ENCODE results near the gene MLST8. TPM values are rescaled to one million over a fixed set of nuclear protein-coding genes. Genes with fewer than 3 reads are reported as not detected.

Gene MLST8
- total RNA-seq, 2 experiments from 2014 or later, result 89.5 to 92.3 TPM

DNA sequence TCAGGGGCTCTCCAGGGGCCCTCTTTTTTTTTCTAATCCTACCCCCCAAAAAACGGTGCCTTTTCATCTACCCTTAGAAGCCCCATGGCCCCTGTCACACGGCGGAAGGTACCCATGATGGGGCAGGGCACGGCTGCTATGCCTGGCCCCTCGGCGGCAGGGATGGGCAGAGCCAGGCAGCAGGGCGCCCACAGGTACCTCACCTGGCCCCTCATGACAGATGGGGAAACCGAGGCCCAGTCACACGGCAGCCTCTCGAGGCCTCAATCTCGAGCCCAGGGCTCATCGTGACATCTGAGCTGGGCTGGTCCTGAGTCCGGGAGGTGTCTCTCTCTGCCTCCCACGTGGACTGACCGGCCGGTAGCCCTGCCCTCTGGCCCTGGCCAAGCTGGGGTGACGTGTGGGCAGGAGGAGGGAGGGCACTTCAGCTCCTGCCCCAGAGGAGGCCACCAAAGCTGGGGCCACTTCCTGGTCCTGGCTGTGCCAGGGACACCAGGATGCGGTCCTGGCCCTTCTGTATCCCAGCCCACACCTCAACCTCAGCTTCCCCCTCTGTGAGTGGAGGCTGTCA lies 38.1 kb upstream of the MLST8 start:
- H3K4me1 Mint-ChIP-seq, result no peaks in the 10 kb centered on the region

DNA sequence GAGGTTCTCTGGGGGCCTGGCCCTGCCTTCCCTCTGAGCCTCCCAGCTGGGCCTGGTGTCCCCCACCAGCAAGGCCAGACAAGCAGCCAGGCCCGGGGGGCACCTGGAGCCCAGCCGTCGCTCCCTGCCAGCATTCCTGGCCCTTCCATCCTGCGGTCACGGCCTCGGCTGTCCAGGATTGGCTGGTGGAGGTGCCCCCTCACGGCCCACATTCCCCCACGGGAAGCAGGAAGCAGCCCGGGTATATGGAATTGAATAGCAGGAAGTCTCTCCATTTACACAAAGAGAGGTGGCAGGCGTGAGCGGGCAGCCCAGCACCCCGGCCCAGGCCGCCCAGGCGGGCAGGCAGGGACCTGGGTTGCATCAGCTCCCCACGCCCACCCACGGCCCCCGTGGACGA lies 35.2 kb upstream of the MLST8 start:
- Mint-ChIP-seq H3K27me3 (no peaks in the 10 kb centered on the region), H3K4me3 (no peak overlapping the region), H3K4me1 (no peaks in the 10 kb centered on the region), H3K9me3 (no peaks in the 10 kb centered on the region), H3K27ac (no peak overlapping the region), H3K36me3 (peaks cover 13% of the 10 kb centered on the region)
- DNase-seq, result no peak

More for the DNA sequence above, 38.1 kb upstream of the MLST8 start:
- no peak overlapping the region for H3K4me3 Mint-ChIP-seq
- no peaks in the 10 kb centered on the region for H3K9me3 Mint-ChIP-seq
- H3K27ac Mint-ChIP-seq, result no peak overlapping the region
- H3K27me3 Mint-ChIP-seq, result no peaks in the 10 kb centered on the region
- DNase-seq, result no peak
- peaks cover 9% of the 10 kb centered on the region for H3K36me3 Mint-ChIP-seq

DNA sequence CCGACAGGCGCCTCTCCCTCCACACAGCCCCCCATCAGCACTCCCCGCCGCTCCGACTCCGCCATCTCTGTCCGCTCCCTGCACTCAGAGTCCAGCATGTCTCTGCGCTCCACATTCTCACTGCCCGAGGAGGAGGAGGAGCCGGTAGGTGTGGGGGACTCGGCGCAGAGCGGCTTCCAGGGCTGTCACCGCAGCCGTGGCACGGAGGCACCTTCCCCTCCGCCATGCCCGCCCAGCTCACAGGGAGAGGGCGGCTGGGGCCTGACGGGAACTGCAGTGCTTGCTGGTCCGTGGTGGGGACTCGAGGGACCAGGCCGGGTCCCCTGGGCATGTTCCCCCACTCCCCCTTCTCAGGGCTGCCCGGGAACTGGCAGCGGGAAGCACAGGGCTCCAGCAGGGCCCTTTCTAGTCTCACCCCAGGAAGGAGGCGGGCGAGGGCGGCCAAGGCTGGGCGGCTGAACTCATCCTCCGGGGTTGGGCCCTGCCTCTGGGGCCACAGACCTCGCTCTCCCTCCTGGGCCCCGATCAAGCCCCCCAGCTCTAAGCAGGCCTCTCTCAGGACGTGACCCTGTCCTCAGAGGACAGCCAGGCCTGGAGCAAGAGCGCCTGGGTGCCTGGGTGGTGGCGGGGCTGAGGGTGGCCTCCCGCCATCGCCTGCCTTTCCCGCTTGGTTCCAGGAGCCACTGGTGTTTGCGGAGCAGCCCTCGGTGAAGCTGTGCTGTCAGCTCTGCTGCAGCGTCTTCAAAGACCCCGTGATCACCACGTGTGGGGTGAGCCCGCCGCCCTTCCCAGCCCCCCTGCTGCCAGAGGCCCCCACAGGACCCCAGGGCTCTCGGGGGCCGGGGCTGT lies 34.4 kb upstream of the MLST8 start:
- H3K4me1 Mint-ChIP-seq, result no peaks in the 10 kb centered on the region
- no peak overlapping the region for H3K27ac Mint-ChIP-seq

DNA sequence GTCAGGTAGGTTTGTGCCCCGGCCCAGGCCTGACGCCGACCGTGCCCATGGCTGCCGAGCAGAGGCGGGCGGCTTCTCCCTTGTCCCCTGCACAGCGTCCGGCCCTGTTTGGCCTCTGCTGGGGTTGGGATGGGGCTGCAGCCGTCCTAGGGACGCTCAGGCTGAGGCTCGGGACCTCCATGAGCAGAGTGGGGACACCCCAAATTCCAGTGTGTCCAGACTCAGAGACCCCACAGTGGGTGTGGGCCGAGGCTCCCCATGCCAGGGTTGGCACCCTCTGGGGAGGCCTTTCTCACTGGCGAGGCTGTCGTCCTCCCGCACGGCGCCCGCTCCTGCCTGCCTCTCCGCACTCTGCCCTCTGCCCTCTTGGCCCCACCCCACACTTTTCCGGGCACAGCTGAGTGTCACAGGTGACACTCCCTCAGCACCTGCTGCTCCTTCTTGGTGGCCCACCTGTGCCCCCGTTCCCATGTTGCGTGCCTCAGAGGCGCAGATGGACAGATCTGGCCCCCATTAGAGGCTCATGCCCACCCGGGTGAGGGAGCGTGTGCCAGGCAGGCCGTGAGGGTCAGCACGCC lies 33.6 kb upstream of the MLST8 start:
- Mint-ChIP-seq H3K4me1 (no peaks in the 10 kb centered on the region), H3K4me3 (no peak overlapping the region), H3K27ac (no peak overlapping the region), H3K27me3 (no peaks in the 10 kb centered on the region), H3K36me3 (peaks cover 6% of the 10 kb centered on the region), H3K9me3 (no peaks in the 10 kb centered on the region)
- no peak for DNase-seq

More for the DNA sequence above, 34.4 kb upstream of the MLST8 start:
- Mint-ChIP-seq H3K27me3 (no peaks in the 10 kb centered on the region), H3K9me3 (no peaks in the 10 kb centered on the region), H3K4me3 (no peak overlapping the region), H3K36me3 (peaks cover 10% of the 10 kb centered on the region)
- no peak for DNase-seq

DNA sequence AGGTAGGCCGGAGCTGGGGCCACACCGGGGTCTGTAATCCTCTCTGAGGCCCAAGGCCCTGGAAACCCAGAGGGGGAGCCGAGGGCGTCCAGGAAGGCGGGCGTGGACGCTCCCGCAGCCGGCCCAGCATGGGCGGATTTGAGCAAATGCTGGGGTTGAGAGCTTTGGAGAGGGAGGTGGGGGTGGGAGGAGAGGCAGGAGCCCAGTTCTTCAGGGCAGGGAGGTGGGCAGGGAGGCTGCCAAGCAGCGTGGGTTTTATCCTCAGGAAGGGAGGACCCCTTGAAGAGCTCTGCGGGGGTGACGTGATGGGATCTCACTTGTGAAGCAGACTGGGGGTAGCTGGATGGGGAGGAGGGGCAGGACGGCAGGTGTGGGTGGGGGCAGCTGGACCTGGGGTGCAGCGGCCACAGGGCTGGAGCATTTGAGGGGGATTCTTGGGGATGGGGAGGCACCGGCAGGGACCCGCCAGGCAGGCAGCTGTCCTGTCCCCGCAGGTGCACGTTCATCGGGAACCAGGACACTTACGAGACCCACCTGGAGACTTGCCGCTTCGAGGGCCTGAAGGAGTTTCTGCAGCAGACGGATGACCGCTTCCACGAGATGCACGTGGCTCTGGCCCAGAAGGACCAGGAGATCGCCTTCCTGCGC lies 32.4 kb upstream of the MLST8 start:
- Mint-ChIP-seq H3K27ac (no peak overlapping the region), H3K36me3 (peaks cover 11% of the 10 kb centered on the region), H3K9me3 (no peaks in the 10 kb centered on the region), H3K4me1 (no peaks in the 10 kb centered on the region), H3K4me3 (no peak overlapping the region), H3K27me3 (no peaks in the 10 kb centered on the region)
- DNase-seq, result no peak

DNA sequence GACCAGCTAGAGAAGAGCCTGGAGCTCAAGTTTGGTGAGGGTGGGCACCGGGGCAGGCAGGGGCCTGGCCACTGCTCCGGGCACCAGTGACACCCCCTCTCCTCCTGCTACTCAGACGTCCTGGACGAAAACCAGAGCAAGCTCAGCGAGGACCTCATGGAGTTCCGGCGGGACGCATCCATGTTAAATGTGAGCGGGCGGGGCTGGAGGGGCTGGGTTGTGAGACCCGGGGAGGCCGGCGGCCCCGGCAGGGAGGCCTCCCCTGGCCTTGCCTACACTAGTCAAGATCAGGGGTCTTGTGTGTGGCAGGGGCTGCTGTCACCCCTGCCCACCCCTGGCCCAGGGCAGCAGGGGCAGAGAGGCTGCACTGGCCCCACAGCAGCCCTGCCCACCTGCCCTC lies 31.9 kb upstream of the MLST8 start:
- H3K4me3 Mint-ChIP-seq, result no peak overlapping the region
- no peaks in the 10 kb centered on the region for H3K27me3 Mint-ChIP-seq
- peaks cover 11% of the 10 kb centered on the region for H3K36me3 Mint-ChIP-seq
- no peaks in the 10 kb centered on the region for H3K9me3 Mint-ChIP-seq
- H3K4me1 Mint-ChIP-seq, result no peaks in the 10 kb centered on the region
- DNase-seq, result no peak
- H3K27ac Mint-ChIP-seq, result no peak overlapping the region

DNA sequence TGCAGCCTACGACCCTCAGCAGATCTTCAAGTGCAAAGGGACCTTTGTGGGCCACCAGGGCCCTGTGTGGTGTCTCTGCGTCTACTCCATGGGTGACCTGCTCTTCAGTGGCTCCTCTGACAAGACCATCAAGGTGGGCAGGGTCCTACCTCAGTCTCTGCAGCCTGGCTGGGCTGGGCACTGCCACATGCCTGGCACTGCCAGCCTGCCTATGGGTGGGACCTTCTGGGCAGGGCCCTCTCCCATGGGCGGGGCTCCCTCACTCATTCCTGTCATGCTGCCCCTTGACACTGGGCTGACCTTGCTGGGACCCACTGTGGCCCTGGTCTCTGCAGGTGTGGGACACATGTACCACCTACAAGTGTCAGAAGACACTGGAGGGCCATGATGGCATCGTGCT lies 31.3 kb upstream of the MLST8 start:
- H3K36me3 Mint-ChIP-seq, result peaks cover 11% of the 10 kb centered on the region
- H3K4me1 Mint-ChIP-seq, result no peaks in the 10 kb centered on the region
- H3K9me3 Mint-ChIP-seq, result no peaks in the 10 kb centered on the region
- DNase-seq, result no peak
- H3K27me3 Mint-ChIP-seq, result no peaks in the 10 kb centered on the region
- no peak overlapping the region for H3K4me3 Mint-ChIP-seq
- no peak overlapping the region for H3K27ac Mint-ChIP-seq

DNA sequence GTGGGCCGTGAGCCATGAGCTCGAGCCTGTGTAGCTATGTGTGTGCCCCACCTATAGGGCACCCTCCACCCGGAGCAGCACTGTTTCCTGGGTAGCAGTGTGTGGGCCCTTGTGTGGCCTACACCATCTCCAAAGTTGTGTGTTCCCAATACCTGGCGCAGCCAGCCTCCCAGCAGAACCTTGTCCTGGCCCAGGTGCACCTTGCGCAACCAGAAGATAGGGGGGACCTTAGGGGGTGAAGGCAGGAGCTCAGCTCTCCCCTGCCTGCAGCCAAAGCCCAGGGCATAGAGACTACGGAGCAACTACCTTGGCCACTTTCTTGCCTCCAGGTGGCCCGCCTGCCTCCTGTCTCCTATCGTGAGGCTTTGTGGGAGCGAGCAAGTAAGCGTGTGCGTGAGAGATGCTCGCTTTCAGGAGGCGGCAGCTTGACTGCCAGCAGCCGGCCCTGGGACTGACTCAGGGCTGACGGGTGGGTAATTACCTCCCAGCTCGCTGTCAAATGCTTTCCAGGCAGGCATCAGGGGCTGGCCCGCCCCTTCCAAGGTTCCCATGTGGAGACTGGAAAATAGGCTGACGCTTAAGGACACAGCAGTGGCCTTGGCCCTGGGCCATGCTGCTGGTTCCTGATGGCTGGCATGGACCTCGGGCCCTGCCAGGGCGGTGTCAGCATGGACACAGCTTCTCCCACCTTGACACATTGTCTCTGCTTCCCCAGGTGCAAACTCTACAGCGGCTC lies 30.7 kb upstream of the MLST8 start:
- no peak overlapping the region for H3K4me3 Mint-ChIP-seq
- peaks cover 11% of the 10 kb centered on the region for H3K36me3 Mint-ChIP-seq
- no peaks in the 10 kb centered on the region for H3K9me3 Mint-ChIP-seq
- H3K4me1 Mint-ChIP-seq, result no peaks in the 10 kb centered on the region
- no peaks in the 10 kb centered on the region for H3K27me3 Mint-ChIP-seq
- no peak overlapping the region for H3K27ac Mint-ChIP-seq
- no peak for DNase-seq

DNA sequence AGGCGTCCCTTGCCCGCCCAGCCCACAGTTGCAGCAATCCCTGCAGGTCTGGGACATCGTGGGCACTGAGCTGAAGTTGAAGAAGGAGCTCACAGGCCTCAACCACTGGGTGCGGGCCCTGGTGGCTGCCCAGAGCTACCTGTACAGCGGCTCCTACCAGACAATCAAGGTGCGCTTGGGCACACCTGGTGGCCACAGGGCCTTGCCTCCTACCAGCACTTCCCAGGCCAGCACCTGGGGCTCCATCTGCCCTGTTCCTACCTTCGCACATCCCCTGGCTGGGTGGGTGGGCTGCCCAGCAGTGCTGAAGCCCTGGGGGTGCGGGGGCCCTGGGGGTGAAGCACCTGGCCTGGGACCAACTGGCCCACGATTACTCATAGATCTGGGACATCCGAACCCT lies 29.8 kb upstream of the MLST8 start:
- Mint-ChIP-seq H3K9me3 (no peaks in the 10 kb centered on the region), H3K4me3 (no peak overlapping the region), H3K4me1 (no peaks in the 10 kb centered on the region), H3K27me3 (no peaks in the 10 kb centered on the region), H3K27ac (no peak overlapping the region), H3K36me3 (peaks cover 11% of the 10 kb centered on the region)
- DNase-seq, result no peak

DNA sequence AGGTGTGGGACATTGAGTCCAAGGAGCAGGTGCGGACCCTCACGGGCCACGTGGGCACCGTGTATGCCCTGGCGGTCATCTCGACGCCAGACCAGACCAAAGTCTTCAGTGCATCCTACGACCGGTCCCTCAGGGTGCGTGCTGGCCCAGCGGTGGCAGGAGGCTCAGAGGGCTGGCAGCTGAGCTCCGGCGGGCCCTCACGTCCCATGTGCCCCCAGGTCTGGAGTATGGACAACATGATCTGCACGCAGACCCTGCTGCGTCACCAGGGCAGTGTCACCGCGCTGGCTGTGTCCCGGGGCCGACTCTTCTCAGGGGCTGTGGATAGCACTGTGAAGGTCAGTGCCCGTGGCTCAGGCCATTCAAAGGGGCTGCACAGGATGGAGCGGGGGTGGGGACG lies 29.2 kb upstream of the MLST8 start:
- Mint-ChIP-seq H3K9me3 (no peaks in the 10 kb centered on the region), H3K27me3 (no peaks in the 10 kb centered on the region), H3K36me3 (peaks cover 11% of the 10 kb centered on the region), H3K4me1 (no peaks in the 10 kb centered on the region), H3K27ac (no peak overlapping the region), H3K4me3 (no peak overlapping the region)
- DNase-seq, result no peak

DNA sequence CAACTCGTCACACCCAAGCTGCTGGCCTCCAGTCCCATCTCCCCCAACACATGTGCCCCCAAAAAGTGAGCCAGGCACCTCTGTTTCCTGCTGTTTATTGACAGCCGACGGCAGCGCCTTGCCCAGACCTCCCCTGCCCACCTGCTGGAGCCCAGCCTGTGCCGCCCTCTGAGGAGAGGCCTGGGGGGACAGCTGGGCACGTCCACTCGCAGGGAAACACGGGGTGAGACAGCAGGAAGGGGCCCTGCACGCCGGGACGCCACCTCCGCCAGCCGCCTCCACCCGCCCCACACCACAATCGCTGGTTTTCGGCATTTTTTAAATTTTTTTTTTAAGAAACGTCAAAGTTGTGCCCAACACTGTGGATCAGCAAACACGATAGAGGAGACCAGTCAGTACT lies 28.2 kb upstream of the MLST8 start:
- H3K36me3 Mint-ChIP-seq, result peaks cover 11% of the 10 kb centered on the region
- no peak for DNase-seq

DNA sequence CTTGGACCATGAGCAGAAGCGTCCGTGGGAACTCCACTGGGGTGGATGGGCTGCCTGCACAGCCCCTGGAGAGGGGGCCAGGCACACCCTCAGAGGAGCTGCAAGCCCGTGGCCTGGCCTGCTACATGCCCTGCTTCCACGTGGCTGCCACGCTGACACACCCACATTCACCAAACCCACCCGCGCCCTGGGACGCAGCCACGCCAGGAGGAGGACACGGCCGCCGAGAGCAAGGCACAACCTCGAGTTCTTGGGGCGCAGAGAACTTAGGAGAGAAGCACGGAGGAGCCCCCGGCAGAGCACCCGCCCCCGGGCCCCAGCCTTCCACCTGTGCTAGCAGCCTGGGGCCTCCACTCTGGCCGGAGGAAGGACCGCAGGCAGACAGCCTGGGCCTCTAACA lies 27.7 kb upstream of the MLST8 start:
- H3K36me3 Mint-ChIP-seq, result peaks cover 11% of the 10 kb centered on the region
- no peaks in the 10 kb centered on the region for H3K9me3 Mint-ChIP-seq
- no peak overlapping the region for H3K4me3 Mint-ChIP-seq
- H3K4me1 Mint-ChIP-seq, result no peaks in the 10 kb centered on the region
- no peak overlapping the region for H3K27ac Mint-ChIP-seq
- H3K27me3 Mint-ChIP-seq, result no peaks in the 10 kb centered on the region
- no peak for DNase-seq

More for the DNA sequence above, 28.2 kb upstream of the MLST8 start:
- no peaks in the 10 kb centered on the region for H3K9me3 Mint-ChIP-seq
- no peaks in the 10 kb centered on the region for H3K27me3 Mint-ChIP-seq
- H3K4me1 Mint-ChIP-seq, result no peaks in the 10 kb centered on the region
- H3K27ac Mint-ChIP-seq, result no peak overlapping the region
- H3K4me3 Mint-ChIP-seq, result no peak overlapping the region

DNA sequence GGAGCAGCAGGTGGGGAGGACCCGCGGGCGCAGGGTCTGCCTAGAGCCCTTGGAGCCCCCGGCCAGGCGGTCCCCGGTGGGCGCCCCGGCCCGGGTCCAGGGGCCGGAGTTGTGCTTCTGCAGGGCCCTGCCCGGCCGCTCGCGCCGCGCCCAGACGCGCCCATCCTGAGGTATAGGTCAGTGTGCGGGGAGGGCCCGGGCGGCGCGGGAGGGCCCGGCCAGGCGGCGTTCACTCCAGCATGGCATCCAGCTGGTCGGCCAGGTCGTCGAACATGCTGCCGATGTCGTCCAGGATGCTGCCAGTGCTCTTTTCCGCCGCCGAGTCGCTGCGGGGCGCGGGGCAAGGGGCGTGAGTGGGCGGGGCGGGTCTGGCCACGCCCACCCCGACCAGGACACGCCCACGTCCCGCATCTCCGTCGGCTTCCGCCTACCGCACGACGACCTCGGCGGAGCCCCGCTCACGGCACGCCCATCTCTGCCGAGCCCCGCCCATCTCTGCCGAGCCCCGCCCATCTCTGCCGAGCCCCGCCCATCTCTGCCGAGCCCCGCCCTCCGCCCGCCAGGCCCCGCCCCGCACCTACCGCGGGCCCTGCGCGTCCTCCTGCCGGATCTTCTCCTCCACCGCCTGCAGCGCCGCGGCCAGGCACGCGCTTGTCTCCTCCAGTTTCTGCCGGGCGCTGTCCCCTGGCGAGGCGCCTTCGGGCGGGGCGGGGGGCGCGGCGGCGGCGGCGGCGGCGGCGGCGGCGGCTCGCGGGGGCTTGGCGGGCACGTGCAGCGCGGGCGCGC lies 26.7 kb upstream of the MLST8 start:
- H3K36me3 Mint-ChIP-seq, result peaks cover 6% of the 10 kb centered on the region
- H3K27ac Mint-ChIP-seq, result no peak overlapping the region
- H3K4me1 Mint-ChIP-seq, result no peaks in the 10 kb centered on the region
- DNase-seq, result peak; percentile 51
- H3K27me3 Mint-ChIP-seq, result no peaks in the 10 kb centered on the region
- H3K4me3 Mint-ChIP-seq, result no peak overlapping the region
- no peaks in the 10 kb centered on the region for H3K9me3 Mint-ChIP-seq

DNA sequence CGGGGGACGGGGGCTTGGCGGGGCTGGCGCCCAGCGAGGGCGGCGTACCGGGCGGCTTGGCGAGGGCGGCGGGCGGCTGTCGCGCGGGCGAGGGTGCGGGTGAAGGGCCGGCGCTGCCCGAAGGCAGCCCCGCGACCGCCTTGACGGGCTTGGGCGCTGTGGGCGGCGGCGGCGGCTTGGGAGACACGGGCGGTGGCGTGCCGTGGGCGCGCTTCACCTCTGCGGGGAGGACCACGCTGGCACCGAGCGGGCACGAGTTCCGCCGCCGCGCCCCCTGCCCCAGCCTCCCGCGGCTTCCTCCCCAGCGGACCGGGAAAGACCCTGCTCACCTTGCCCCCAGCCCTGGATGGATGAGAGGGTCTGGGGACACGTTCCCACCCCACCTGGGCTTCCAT lies 26.1 kb upstream of the MLST8 start:
- Mint-ChIP-seq H3K27me3 (no peaks in the 10 kb centered on the region), H3K9me3 (no peaks in the 10 kb centered on the region), H3K36me3 (peaks cover 4% of the 10 kb centered on the region), H3K4me3 (no peak overlapping the region), H3K4me1 (no peaks in the 10 kb centered on the region), H3K27ac (no peak overlapping the region)
- DNase-seq, result no peak

All from activated naive CD8-positive, alpha-beta T cell treated with anti-CD3 and anti-CD28 coated beads for 36 hours (primary cell).